Liver (tissue), 9 donors: ENCODE data around the gene EDC4. TPM values are rescaled to one million over a fixed set of nuclear protein-coding genes. Genes with fewer than 3 reads are reported as not detected.

Experiments used
- DNase-seq: peaks from one replicate; pipeline ENCODE4 v3.0.0-alpha.2; 2017; ENCODE audit warnings: low spot score
- H3K27ac ChIP-seq, 2 donors: one replicate each; pipeline ENCODE4 v1.7.0; 2013; ENCODE audit warnings: inconsistent platforms in 2 of 2, low read length in 2 of 2, control low read depth in 1 of 2, low read depth in 1 of 2, mild to moderate bottlenecking in 1 of 2
- H3K27me3 ChIP-seq, 4 donors: one replicate each; pipeline versions ENCODE4 v1.6.1 to v1.7.0; 2013; ENCODE audit warnings: low read length in 3 of 4, inconsistent platforms in 1 of 4, mild to moderate bottlenecking in 1 of 4, moderate library complexity in 1 of 4; ENCODE audit not compliant: control insufficient read depth in 4 of 4, insufficient read depth in 4 of 4
- H3K36me3 ChIP-seq, 4 donors: one replicate each; pipeline versions ENCODE4 v1.6.1 to v1.7.0; 2013; ENCODE audit warnings: low read length in 3 of 4, mild to moderate bottlenecking in 3 of 4, low read depth in 1 of 4, moderate library complexity in 1 of 4; ENCODE audit not compliant: control insufficient read depth in 4 of 4, insufficient read depth in 3 of 4
- H3K4me1 ChIP-seq, 4 donors: one replicate each; pipeline versions ENCODE4 v1.6.1 to v1.7.0; 2013; ENCODE audit warnings: low read length in 3 of 4, mild to moderate bottlenecking in 3 of 4, moderate library complexity in 1 of 4; ENCODE audit not compliant: control insufficient read depth in 4 of 4, insufficient read depth in 4 of 4
- H3K4me3 ChIP-seq, 3 donors: one replicate each; pipeline versions ENCODE4 v1.6.1 to v1.7.0; 2013; ENCODE audit warnings: low read length in 3 of 3, control low read depth in 1 of 3, low read depth in 1 of 3, mild to moderate bottlenecking in 1 of 3
- H3K9ac ChIP-seq, 2 donors: one replicate each; pipeline ENCODE4 v1.7.0; 2013; ENCODE audit warnings: low read length in 2 of 2, mild to moderate bottlenecking in 2 of 2, moderate library complexity in 2 of 2, control low read depth in 1 of 2, low read depth in 1 of 2
- H3K9me3 ChIP-seq, 4 donors: one replicate each; pipeline versions ENCODE4 v1.6.1 to v1.7.0; 2013; ENCODE audit warnings: low read length in 3 of 4; ENCODE audit not compliant: control insufficient read depth in 4 of 4
- EGR1 ChIP-seq, 2 donors: IDR thresholded peaks; 2 replicates each; pipeline ENCODE4 v1.6.1; 2016 to 2018; ENCODE audit warnings: antibody characterized with exemption in 2 of 2, low read depth in 2 of 2
- FOXA1 ChIP-seq: IDR thresholded peaks from 2 replicates; pipeline ENCODE4 v1.6.1; 2016; ENCODE audit warnings: antibody characterized with exemption
- FOXA2 ChIP-seq: IDR thresholded peaks from 2 replicates; pipeline ENCODE4 v1.6.1; 2016; ENCODE audit warnings: antibody characterized with exemption
- GABPA ChIP-seq, 2 donors: IDR thresholded peaks in 1 of 2; conservative IDR thresholded peaks in 1 of 2; 2 replicates each; pipeline ENCODE4 v1.6.1; 2016; ENCODE audit warnings: antibody characterized with exemption in 2 of 2, mild to moderate bottlenecking in 1 of 2, moderate library complexity in 1 of 2
- HNF4A ChIP-seq, 2 donors: conservative IDR thresholded peaks; 2 replicates each; pipeline ENCODE4 v1.6.1; 2016; ENCODE audit warnings: antibody characterized with exemption in 2 of 2, mild to moderate bottlenecking in 2 of 2
- JUND ChIP-seq, 2 donors: IDR thresholded peaks; 2 replicates each; pipeline ENCODE4 v1.6.1; 2016; ENCODE audit warnings: antibody characterized with exemption in 2 of 2
- NR2F2 ChIP-seq: IDR thresholded peaks from 2 replicates; pipeline ENCODE4 v1.6.1; 2016; ENCODE audit warnings: antibody characterized with exemption
- RAD21 ChIP-seq, 2 donors: IDR thresholded peaks; 2 replicates each; pipeline ENCODE4 v1.6.1; 2016; ENCODE audit warnings: antibody characterized with exemption in 2 of 2, mild to moderate bottlenecking in 2 of 2
- YY1 ChIP-seq: IDR thresholded peaks from 2 replicates; pipeline ENCODE4 v1.6.1; 2016; ENCODE audit warnings: antibody characterized with exemption, mild to moderate bottlenecking
- WGBS: extraction: QIAGEN DNeasy Blood & Tissue Kit; methylation state at CpG from one replicate; pipeline ENCODE4 v1.1.7; 2013; 5-methylcytosine and 5-hydroxymethylcytosine counted together
- polyA plus RNA-seq, 2 donors: library from polyadenylated mRNA; stranded (reverse) in 1 of 2; unstranded in 1 of 2; fragments of 200-250 nt in 1 of 2; fragments of >200 nt in 1 of 2; fragmentation: Nextera tagmentation in 1 of 2; extraction: Ambion mirVana in 1 of 2; gene quantifications; one replicate each; pipeline versions ENCODE4 v1.2.1 to v1.2.3, GENCODE V29; 2013 to 2015
- total RNA-seq, 2 donors: library from RNA; depleted of rRNA; stranded (reverse); fragments of >200 nt; gene quantifications; one replicate each; pipeline ENCODE4 v1.2.3, GENCODE V29; 2014
- TF ChIP-seq, protein P1 (sequence below): IDR thresholded peaks from 2 replicates; pipeline ENCODE4 v1.6.1; 2016; ENCODE audit warnings: antibody characterized with exemption
- TF ChIP-seq, protein P2 (sequence below): IDR thresholded peaks from 2 replicates; pipeline ENCODE4 v1.6.1; 2016; ENCODE audit warnings: antibody characterized with exemption
- TF ChIP-seq, protein P3 (sequence below): IDR thresholded peaks from 2 replicates; pipeline ENCODE4 v1.6.1; 2016; ENCODE audit warnings: antibody characterized with exemption
- TF ChIP-seq, protein P4 (sequence below): IDR thresholded peaks from 2 replicates; pipeline ENCODE4 v1.6.1; 2016; ENCODE audit warnings: antibody characterized with exemption, mild to moderate bottlenecking
- donor health status: healthy.
- donor health status: healthy.
- donor health status: healthy.
- donor health status: healthy.
- donor health status: healthy.

EDC4 gene
- total and polyA plus RNA-seq, 4 donors, result 17.7 to 26.8 (median 21.6) TPM

DNA sequence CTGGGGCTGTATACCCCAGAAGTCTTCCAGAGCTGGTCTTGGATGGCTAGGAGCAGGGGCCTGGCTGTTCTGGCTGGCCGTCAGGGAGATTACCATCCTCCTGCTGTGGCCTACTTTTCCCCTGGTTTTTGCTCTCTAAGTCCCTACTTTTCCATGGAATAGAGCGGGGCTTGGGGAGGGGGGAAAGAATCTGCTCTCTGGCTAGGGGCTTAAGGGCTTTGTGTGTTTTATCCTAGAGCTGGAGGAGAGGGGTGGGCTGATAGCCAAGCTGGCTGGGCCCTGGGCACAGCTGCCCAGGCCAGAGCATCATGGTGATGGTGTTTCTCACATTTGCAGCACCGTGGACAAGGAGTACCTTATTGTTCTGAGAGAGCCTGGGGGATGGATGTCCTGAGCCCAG lies 15.5 kb downstream of the EDC4 start:
- WGBS, result 91% methylated on average over 3 of the region's 3 CpGs
- TF ChIP-seq YY1, result no peak
- no peak for TF ChIP-seq RAD21 (IDR thresholded peaks at IDR 0.05)
- TF ChIP-seq, protein P1, sequence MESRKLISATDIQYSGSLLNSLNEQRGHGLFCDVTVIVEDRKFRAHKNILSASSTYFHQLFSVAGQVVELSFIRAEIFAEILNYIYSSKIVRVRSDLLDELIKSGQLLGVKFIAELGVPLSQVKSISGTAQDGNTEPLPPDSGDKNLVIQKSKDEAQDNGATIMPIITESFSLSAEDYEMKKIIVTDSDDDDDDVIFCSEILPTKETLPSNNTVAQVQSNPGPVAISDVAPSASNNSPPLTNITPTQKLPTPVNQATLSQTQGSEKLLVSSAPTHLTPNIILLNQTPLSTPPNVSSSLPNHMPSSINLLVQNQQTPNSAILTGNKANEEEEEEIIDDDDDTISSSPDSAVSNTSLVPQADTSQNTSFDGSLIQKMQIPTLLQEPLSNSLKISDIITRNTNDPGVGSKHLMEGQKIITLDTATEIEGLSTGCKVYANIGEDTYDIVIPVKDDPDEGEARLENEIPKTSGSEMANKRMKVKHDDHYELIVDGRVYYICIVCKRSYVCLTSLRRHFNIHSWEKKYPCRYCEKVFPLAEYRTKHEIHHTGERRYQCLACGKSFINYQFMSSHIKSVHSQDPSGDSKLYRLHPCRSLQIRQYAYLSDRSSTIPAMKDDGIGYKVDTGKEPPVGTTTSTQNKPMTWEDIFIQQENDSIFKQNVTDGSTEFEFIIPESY, result no peak
- TF ChIP-seq, protein P2, sequence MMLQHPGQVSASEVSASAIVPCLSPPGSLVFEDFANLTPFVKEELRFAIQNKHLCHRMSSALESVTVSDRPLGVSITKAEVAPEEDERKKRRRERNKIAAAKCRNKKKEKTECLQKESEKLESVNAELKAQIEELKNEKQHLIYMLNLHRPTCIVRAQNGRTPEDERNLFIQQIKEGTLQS, result no peak
- TF ChIP-seq JUND (IDR thresholded peaks at IDR 0.05), result no peak
- TF ChIP-seq, protein P3, sequence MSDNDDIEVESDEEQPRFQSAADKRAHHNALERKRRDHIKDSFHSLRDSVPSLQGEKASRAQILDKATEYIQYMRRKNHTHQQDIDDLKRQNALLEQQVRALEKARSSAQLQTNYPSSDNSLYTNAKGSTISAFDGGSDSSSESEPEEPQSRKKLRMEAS, result no peak
- TF ChIP-seq FOXA1, result no peak
- no peak for TF ChIP-seq FOXA2

DNA sequence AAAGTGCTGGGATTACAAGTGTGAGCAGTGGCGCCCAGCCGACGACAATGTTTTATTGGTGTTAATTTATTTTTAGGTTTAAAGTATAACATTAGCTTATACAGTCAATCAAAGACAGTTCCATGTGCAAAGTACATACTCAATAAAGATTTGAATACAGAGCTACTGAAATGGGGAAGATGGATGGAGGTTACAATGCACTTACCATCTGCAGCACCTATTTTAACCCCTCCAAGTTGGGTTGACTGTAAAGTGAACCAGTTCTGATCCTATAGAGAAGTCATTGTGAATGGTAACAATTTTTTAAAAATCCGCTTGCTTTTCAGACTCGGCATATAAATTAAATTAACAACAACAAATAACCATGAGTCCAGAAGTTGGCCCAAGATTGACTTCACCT lies 19.5 kb downstream of the EDC4 start:
- 74% methylated on average over 5 of the region's 5 CpGs for WGBS
- no peak for TF ChIP-seq NR2F2
- TF ChIP-seq EGR1 (IDR thresholded peaks at IDR 0.05; ENCODE audit: low read depth in 2 of 2), result no peak
- TF ChIP-seq, protein P3, result no peak
- no peak for TF ChIP-seq FOXA2
- TF ChIP-seq, protein P4, sequence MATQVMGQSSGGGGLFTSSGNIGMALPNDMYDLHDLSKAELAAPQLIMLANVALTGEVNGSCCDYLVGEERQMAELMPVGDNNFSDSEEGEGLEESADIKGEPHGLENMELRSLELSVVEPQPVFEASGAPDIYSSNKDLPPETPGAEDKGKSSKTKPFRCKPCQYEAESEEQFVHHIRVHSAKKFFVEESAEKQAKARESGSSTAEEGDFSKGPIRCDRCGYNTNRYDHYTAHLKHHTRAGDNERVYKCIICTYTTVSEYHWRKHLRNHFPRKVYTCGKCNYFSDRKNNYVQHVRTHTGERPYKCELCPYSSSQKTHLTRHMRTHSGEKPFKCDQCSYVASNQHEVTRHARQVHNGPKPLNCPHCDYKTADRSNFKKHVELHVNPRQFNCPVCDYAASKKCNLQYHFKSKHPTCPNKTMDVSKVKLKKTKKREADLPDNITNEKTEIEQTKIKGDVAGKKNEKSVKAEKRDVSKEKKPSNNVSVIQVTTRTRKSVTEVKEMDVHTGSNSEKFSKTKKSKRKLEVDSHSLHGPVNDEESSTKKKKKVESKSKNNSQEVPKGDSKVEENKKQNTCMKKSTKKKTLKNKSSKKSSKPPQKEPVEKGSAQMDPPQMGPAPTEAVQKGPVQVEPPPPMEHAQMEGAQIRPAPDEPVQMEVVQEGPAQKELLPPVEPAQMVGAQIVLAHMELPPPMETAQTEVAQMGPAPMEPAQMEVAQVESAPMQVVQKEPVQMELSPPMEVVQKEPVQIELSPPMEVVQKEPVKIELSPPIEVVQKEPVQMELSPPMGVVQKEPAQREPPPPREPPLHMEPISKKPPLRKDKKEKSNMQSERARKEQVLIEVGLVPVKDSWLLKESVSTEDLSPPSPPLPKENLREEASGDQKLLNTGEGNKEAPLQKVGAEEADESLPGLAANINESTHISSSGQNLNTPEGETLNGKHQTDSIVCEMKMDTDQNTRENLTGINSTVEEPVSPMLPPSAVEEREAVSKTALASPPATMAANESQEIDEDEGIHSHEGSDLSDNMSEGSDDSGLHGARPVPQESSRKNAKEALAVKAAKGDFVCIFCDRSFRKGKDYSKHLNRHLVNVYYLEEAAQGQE, result no peak
- TF ChIP-seq HNF4A (conservative IDR thresholded peaks at IDR 0.05), result no peak
- TF ChIP-seq GABPA (IDR thresholded peaks at IDR 0.05 in 1 of 2, conservative IDR thresholded peaks at IDR 0.05 in 1 of 2), result no peak
- TF ChIP-seq FOXA1, result no peak
- Histone ChIP-seq H3K9me3 (no peaks in the 10 kb centered on the region), H3K27me3 (no peaks in the 10 kb centered on the region), H3K9ac (peak overlapping the region in 1 of 2 donors; percentile 64), H3K4me1 (peaks cover 7 to 19% (median 16%) of the 10 kb centered on the region in 4 donors), H3K4me3 (no peak overlapping the region), H3K27ac (peak overlapping the region in 1 of 2 donors; percentile 47), H3K36me3 (no peaks in the 10 kb centered on the region)
- no peak for DNase-seq

More for the DNA sequence above, 15.5 kb downstream of the EDC4 start:
- Histone ChIP-seq H3K27me3 (no peaks in the 10 kb centered on the region), H3K4me1 (peaks cover 3 to 15% (median 9%) of the 10 kb centered on the region in 4 donors), H3K9ac (no peak overlapping the region), H3K36me3 (peaks cover 2 to 7% (median 4%) of the 10 kb centered on the region in 4 donors), H3K9me3 (no peaks in the 10 kb centered on the region), H3K4me3 (no peak overlapping the region), H3K27ac (no peak overlapping the region)
- no peak for DNase-seq
